CD4-positive, alpha-beta T cell (primary cell): ENCODE measurements around the gene ASTN2. TPM values are rescaled to one million over a fixed set of nuclear protein-coding genes. Genes with fewer than 3 reads are reported as not detected.

Source experiments
- ATAC-seq: fragments of 200-7000 bp; cut with Tn5 transposase; one replicate; pipeline ENCODE4 v1.10.0; 2022; ENCODE audit warnings: mild to moderate bottlenecking; ENCODE audit not compliant: poor library complexity
- CTCF ChIA-PET: fragments of 350-600 bp; sonication (Branson Sonifier 250); formaldehyde crosslinking; loops from one replicate; lab custom pipeline; 2021; ENCODE audit warnings: antibody characterized with exemption, inconsistent platforms; lab: Charles Lee
- POLR2A ChIA-PET: fragments of 350-600 bp; sonication (Branson Sonifier 250); formaldehyde crosslinking; loops from one replicate; lab custom pipeline; 2021; ENCODE audit warnings: antibody characterized with exemption, inconsistent platforms; lab: Charles Lee
- DNase-seq, 14 experiments: peaks; one replicate each; pipeline ENCODE4 v3.0.0-alpha.2; 2013 to 2020; ENCODE audit warnings: mixed read lengths in 2 of 14
- H3K27ac ChIP-seq, 2 donors: one replicate each; pipeline versions ENCODE4 v1.5.1 to v1.7.0; 2013; ENCODE audit warnings: low read length in 2 of 2, low read depth in 1 of 2, mild to moderate bottlenecking in 1 of 2
- H3K27me3 ChIP-seq, 2 experiments: 1 replicate in 1 of 2; 2 replicates in 1 of 2; pipeline versions ENCODE4 v1.6.1 to v1.7.0; 2013; ENCODE audit warnings: low read length in 2 of 2, control low read depth in 1 of 2, mild to moderate bottlenecking in 1 of 2, moderate library complexity in 1 of 2; ENCODE audit not compliant: insufficient read depth in 2 of 2, control insufficient read depth in 1 of 2
- H3K36me3 ChIP-seq: one replicate; pipeline ENCODE4 v1.6.1; 2013; ENCODE audit warnings: low read length, control low read depth; ENCODE audit not compliant: insufficient read depth
- H3K4me1 ChIP-seq: one replicate; pipeline ENCODE4 v1.6.1; 2013; ENCODE audit warnings: low read length, control low read depth; ENCODE audit not compliant: insufficient read depth
- H3K4me3 ChIP-seq: one replicate; pipeline ENCODE4 v1.5.1; 2013; ENCODE audit warnings: mild to moderate bottlenecking, low read length, moderate library complexity
- H3K9me3 ChIP-seq, 2 experiments: 1 replicate in 1 of 2; 2 replicates in 1 of 2; pipeline versions ENCODE4 v1.6.1 to v1.7.0; 2013; ENCODE audit warnings: low read length in 2 of 2, mild to moderate bottlenecking in 2 of 2, control low read depth in 1 of 2, moderate library complexity in 1 of 2; ENCODE audit not compliant: control insufficient read depth in 1 of 2, insufficient read depth in 1 of 2
- H3K27ac Mint-ChIP-seq: one replicate; pipeline ENCODE4 v1.8.0; 2020; ENCODE audit warnings: mixed read lengths
- H3K27me3 Mint-ChIP-seq: one replicate; pipeline ENCODE4 v1.8.0; 2021; ENCODE audit warnings: mixed read lengths
- H3K36me3 Mint-ChIP-seq: one replicate; pipeline ENCODE4 v1.8.0; 2021; ENCODE audit warnings: low read depth, mixed read lengths
- H3K4me1 Mint-ChIP-seq: one replicate; pipeline ENCODE4 v1.8.0; 2021; ENCODE audit warnings: low read depth, mixed read lengths
- H3K4me3 Mint-ChIP-seq: one replicate; pipeline ENCODE4 v1.8.0; 2020; ENCODE audit warnings: mild to moderate bottlenecking, mixed read lengths
- H3K9me3 Mint-ChIP-seq: one replicate; pipeline ENCODE4 v1.8.0; 2020; ENCODE audit warnings: mixed read lengths
- intact Hi-C, 2 experiments: fragments of 100-400 bp; cut with DNase I in 1 of 2; cut with micrococcal nuclease in 1 of 2; formaldehyde crosslinking; loops; one replicate each; pipeline versions ENCODE4 v1.15.1 to v1.9.0; 2023 to 2025; cut with DNase I, micrococcal nuclease
- total RNA-seq, 174 experiments: library from RNA in 2 of 174; stranded (reverse) in 2 of 174; gene quantifications; one replicate each; pipeline ENCODE4 v1.2.3 and lab custom pipeline; 2021 to 2026
- TF ChIP-seq, protein P1 (sequence below): fragments of 200-600 bp; IDR thresholded peaks from one replicate; pipeline ENCODE4 v1.8.0; 2022; ENCODE audit warnings: antibody characterized with exemption, mild to moderate bottlenecking

ASTN2 gene
- total RNA-seq, 2 experiments from 2014 or later, result 2.3 to 2.4 TPM

DNA sequence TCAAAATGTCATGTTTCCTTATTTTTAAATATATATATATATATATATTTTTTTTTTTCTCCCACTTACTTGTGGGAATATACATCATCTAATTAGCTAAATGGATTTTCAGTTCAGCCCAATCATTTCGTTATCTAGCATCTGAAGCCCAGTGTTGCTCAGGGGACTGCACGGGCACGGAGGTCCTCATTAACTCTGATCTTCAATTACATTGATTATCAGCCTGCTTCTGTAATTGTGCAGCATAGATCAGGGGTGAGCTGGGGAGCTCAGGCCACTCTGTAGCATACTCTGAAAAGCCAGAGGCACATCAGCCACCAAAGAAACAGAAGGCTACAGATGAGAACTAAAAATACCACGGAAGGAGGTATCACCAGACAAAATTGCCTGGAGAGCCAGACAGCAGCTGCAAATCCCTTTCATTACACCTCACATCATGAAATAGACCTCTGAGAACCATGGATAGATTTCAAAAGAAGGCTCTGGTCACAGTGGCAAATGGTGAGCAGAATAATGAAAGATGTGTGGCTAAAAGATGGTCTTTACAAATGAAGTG lies 401.3 kb downstream of the ASTN2 start:
- DNase-seq (no peak), ATAC-seq (no peak)
- intact Hi-C loops, result no loop called here
- H3K27ac ChIP-seq, result no peak overlapping the region
- no peak overlapping the region for H3K27ac Mint-ChIP-seq
- no peaks in the 10 kb centered on the region for H3K9me3 ChIP-seq
- TF ChIP-seq, protein P1, sequence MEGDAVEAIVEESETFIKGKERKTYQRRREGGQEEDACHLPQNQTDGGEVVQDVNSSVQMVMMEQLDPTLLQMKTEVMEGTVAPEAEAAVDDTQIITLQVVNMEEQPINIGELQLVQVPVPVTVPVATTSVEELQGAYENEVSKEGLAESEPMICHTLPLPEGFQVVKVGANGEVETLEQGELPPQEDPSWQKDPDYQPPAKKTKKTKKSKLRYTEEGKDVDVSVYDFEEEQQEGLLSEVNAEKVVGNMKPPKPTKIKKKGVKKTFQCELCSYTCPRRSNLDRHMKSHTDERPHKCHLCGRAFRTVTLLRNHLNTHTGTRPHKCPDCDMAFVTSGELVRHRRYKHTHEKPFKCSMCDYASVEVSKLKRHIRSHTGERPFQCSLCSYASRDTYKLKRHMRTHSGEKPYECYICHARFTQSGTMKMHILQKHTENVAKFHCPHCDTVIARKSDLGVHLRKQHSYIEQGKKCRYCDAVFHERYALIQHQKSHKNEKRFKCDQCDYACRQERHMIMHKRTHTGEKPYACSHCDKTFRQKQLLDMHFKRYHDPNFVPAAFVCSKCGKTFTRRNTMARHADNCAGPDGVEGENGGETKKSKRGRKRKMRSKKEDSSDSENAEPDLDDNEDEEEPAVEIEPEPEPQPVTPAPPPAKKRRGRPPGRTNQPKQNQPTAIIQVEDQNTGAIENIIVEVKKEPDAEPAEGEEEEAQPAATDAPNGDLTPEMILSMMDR, result no peak
- H3K27me3 ChIP-seq, result no peaks in the 10 kb centered on the region
- H3K4me3 ChIP-seq, result no peak overlapping the region
- H3K27me3 Mint-ChIP-seq, result no peaks in the 10 kb centered on the region
- CTCF ChIA-PET, result no interaction called here
- no peaks in the 10 kb centered on the region for H3K4me1 ChIP-seq
- no peaks in the 10 kb centered on the region for H3K36me3 ChIP-seq
- H3K9me3 Mint-ChIP-seq, result peaks cover 2% of the 10 kb centered on the region
- H3K36me3 Mint-ChIP-seq, result no peaks in the 10 kb centered on the region
- no peaks in the 10 kb centered on the region for H3K4me1 Mint-ChIP-seq
- POLR2A ChIA-PET, result no interaction called here
- H3K4me3 Mint-ChIP-seq, result no peak overlapping the region

GRCh38 chr9:117010061-117010460 lies 404.8 kb downstream of the ASTN2 start:
- ChIA-PET CTCF (no interaction called here), POLR2A (no interaction called here)
- H3K4me1 ChIP-seq, result no peaks in the 10 kb centered on the region
- H3K27ac ChIP-seq, result no peak overlapping the region
- Mint-ChIP-seq H3K27ac (no peak overlapping the region), H3K4me1 (no peaks in the 10 kb centered on the region), H3K4me3 (no peak overlapping the region), H3K27me3 (no peaks in the 10 kb centered on the region), H3K36me3 (no peaks in the 10 kb centered on the region), H3K9me3 (peaks cover 10% of the 10 kb centered on the region)
- H3K27me3 ChIP-seq, result no peaks in the 10 kb centered on the region
- DNase-seq, result no peak
- intact Hi-C loops, result no loop called here
- no peak overlapping the region for H3K4me3 ChIP-seq
- no peak for ATAC-seq
- peaks cover 0 to 3% of the 10 kb centered on the region in 2 experiments for H3K9me3 ChIP-seq
- TF ChIP-seq, protein P1, result no peak
- H3K36me3 ChIP-seq, result no peaks in the 10 kb centered on the region

DNA sequence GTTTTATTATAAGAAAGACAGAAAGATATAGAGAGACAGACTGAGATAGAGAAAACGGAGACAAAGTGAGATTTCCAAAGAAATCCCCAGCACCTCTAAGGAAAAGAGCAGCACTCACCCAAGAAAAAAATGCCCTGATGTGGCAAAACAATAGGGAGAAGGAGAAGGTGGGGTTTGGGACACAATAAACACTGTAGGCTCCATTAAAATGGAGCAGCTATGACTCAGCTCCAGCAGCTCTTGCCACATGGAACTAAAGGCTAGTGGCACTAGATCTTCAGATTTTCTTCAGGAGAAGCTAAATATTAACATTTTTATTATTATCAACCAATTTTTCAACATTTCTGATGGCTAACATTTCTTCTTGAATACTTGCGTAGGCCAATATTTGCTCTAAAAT lies 406.0 kb downstream of the ASTN2 start:
- Histone ChIP-seq H3K4me3 (no peak overlapping the region), H3K4me1 (no peaks in the 10 kb centered on the region), H3K9me3 (peaks cover 0 to 4% of the 10 kb centered on the region in 2 experiments), H3K36me3 (no peaks in the 10 kb centered on the region), H3K27ac (no peak overlapping the region), H3K27me3 (no peaks in the 10 kb centered on the region)
- Mint-ChIP-seq H3K36me3 (no peaks in the 10 kb centered on the region), H3K4me1 (no peaks in the 10 kb centered on the region), H3K27me3 (no peaks in the 10 kb centered on the region), H3K4me3 (no peak overlapping the region), H3K9me3 (peaks cover 10% of the 10 kb centered on the region), H3K27ac (no peak overlapping the region)
- POLR2A ChIA-PET, result no interaction called here
- CTCF ChIA-PET, result no interaction called here
- TF ChIP-seq, protein P1, result no peak
- no peak for DNase-seq
- ATAC-seq, result no peak
- intact Hi-C loops, result no loop called here
